ENCODE results near the gene TMEM72. TPM values are rescaled to one million over a fixed set of nuclear protein-coding genes. Genes with fewer than 3 reads are reported as not detected.

Gene TMEM72
- total RNA-seq, 1 experiment from 2014 or later = not detected

GRCh38 chr10:44984671-44985101 lies 73.5 kb downstream of the TMEM72 start:
- no peak for DNase-seq
- Histone ChIP-seq H3K36me3 (no peaks in the 10 kb centered on the region), H3K27me3 (no peaks in the 10 kb centered on the region), H3K4me3 (no peak overlapping the region), H3K9me3 (no peaks in the 10 kb centered on the region)

GRCh38 chr10:44985175-44985681 lies 74.1 kb downstream of the TMEM72 start:
- H3K4me3 ChIP-seq = no peak overlapping the region
- DNase-seq = no peak
- no peaks in the 10 kb centered on the region for H3K36me3 ChIP-seq
- H3K27me3 ChIP-seq = no peaks in the 10 kb centered on the region
- H3K9me3 ChIP-seq = no peaks in the 10 kb centered on the region

DNA sequence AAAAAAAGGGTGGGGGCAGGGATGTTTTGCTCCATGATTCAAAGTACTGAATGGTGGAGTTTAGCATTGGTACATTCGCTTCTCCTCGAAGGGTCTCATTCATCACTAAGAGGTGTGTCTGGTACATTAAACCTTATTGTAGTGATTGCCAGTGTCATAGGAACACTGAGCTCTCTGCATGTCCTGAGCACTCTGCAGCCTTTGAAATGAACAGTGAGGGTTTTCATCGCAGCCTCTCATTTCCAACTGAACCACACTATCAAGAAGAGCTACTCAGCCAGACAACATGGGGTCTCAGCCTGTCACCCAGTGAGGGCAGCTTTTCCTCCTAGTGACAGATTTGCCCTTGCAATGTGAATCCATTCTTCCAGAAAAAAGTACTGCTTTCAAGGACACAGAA lies 75.0 kb downstream of the TMEM72 start:
- no peak for DNase-seq
- H3K36me3 ChIP-seq = no peaks in the 10 kb centered on the region
- no peaks in the 10 kb centered on the region for H3K27me3 ChIP-seq
- no peak overlapping the region for H3K4me3 ChIP-seq
- H3K9me3 ChIP-seq = no peaks in the 10 kb centered on the region

Other genes with a start within 250 kb of the TMEM72 start
- 0.15 and 0.26 TPM in 2 replicates for gene RASSF4, start 48.5 kb downstream of the TMEM72 start, total RNA-seq (2014; rRNA removed; shearing (Covaris generic); ENCODE audit: low replicate concordance)
- gene DEPP1, start 67.5 kb downstream of the TMEM72 start, total RNA-seq (2014; rRNA removed; shearing (Covaris generic); ENCODE audit: low replicate concordance) = 0.44 and 3.5 TPM in 2 replicates
- gene ZNF22, start 89.6 kb downstream of the TMEM72 start, total RNA-seq (2014; rRNA removed; shearing (Covaris generic); ENCODE audit: low replicate concordance) = 10.9 and 15.5 TPM in 2 replicates